ENCODE data around the gene MSRB3. TPM values are rescaled to one million over a fixed set of nuclear protein-coding genes. Genes with fewer than 3 reads are reported as not detected.

Gene MSRB3
- total RNA-seq, 1 experiment from 2014 or later, result 1.1 TPM

DNA sequence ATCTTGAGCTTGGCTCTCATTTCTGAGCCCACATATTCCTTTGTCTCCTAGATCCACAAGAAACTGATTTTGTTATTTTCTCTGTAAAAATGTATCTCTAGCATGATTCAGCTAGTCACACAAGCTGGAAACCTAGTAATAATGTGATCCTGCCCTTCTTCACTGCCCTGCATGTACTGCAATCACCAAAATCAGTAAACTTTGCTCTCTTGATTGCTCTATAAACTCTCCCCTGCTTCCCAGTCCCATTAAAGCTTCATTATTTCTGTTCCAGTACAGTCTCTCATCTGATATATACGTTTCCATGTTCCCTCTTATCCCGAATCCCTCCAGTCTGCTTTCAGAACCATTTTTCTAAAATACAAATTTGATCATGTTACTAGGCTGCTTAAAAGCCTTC lies 166.5 kb downstream of the MSRB3 start:
- H2AK5ac ChIP-seq (ENCODE audit: insufficient read length, low read length), result no peak overlapping the region
- no CpG with 5 or more reads among the region's 2 CpGs for WGBS (ENCODE audit: extremely low coverage, insufficient read length, low lambda C conversion rate)
- TF ChIP-seq, protein P1, sequence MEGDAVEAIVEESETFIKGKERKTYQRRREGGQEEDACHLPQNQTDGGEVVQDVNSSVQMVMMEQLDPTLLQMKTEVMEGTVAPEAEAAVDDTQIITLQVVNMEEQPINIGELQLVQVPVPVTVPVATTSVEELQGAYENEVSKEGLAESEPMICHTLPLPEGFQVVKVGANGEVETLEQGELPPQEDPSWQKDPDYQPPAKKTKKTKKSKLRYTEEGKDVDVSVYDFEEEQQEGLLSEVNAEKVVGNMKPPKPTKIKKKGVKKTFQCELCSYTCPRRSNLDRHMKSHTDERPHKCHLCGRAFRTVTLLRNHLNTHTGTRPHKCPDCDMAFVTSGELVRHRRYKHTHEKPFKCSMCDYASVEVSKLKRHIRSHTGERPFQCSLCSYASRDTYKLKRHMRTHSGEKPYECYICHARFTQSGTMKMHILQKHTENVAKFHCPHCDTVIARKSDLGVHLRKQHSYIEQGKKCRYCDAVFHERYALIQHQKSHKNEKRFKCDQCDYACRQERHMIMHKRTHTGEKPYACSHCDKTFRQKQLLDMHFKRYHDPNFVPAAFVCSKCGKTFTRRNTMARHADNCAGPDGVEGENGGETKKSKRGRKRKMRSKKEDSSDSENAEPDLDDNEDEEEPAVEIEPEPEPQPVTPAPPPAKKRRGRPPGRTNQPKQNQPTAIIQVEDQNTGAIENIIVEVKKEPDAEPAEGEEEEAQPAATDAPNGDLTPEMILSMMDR (conservative IDR thresholded peaks at IDR 0.05), result no peak

More for the DNA sequence above, 166.5 kb downstream of the MSRB3 start:
- Histone ChIP-seq H4K5ac (ENCODE audit: insufficient read length, low read depth, low read length) (no peak overlapping the region), H3K56ac (ENCODE audit: insufficient read length, low read depth, low read length) (no peak overlapping the region), H3K4me2 (ENCODE audit: insufficient read depth, insufficient read length, low read length) (no peak overlapping the region), H2AFZ (ENCODE audit: low read length) (no peak overlapping the region), H2BK15ac (ENCODE audit: low read depth, low read length) (no peak overlapping the region), H3K79me1 (ENCODE audit: insufficient read depth, low read depth, low read length, poor library complexity, severe bottlenecking) (no peaks in the 10 kb centered on the region), H3K27me3 (ENCODE audit: insufficient read depth, low read length) (no peaks in the 10 kb centered on the region), H4K20me1 (ENCODE audit: control insufficient read depth, insufficient read depth, insufficient read length) (no peaks in the 10 kb centered on the region), H3K4ac (ENCODE audit: low read depth, low read length) (no peak overlapping the region), H3K27ac (ENCODE audit: insufficient read length, low read depth, low read length) (no peak overlapping the region), H3K14ac (ENCODE audit: insufficient read depth, low read length) (no peak overlapping the region), H2BK12ac (ENCODE audit: insufficient read length, low read depth, low read length) (no peak overlapping the region), H3K9ac (ENCODE audit: extremely low read depth, insufficient read length, low read length) (no peak overlapping the region), H3K18ac (ENCODE audit: insufficient read length, low read depth, low read length) (no peak overlapping the region), H3T11ph (ENCODE audit: low read length) (no peak overlapping the region), H3K9me3 (ENCODE audit: control insufficient read depth, low read depth, low read length) (no peaks in the 10 kb centered on the region), H3K23ac (ENCODE audit: insufficient read length, low read depth, low read length) (no peak overlapping the region), H2BK5ac (ENCODE audit: insufficient read length, low read length) (no peak overlapping the region), H3K23me2 (ENCODE audit: insufficient read length, low read depth, low read length, poor library complexity, severe bottlenecking) (no peaks in the 10 kb centered on the region), H3K79me2 (ENCODE audit: insufficient read depth, low read length) (no peaks in the 10 kb centered on the region), H4K8ac (replicated peaks; ENCODE audit: insufficient read length, low read depth, low read length) (no peak overlapping the region), H4K91ac (ENCODE audit: insufficient read length, low read depth, low read length) (no peak overlapping the region), H3K4me1 (ENCODE audit: insufficient read depth, low read length) (no peaks in the 10 kb centered on the region), H2BK20ac (ENCODE audit: low read depth, low read length, poor library complexity, severe bottlenecking) (no peak overlapping the region), H2BK120ac (ENCODE audit: low read depth, low read length, poor library complexity, severe bottlenecking) (no peak overlapping the region)
- Mint-ChIP-seq H3K36me3 (ENCODE audit: insufficient read depth in 1 of 3, low read depth in 3 of 3) (no peaks in the 10 kb centered on the region), H3K27ac (no peak overlapping the region), H3K4me3 (no peak overlapping the region), H3K27me3 (ENCODE audit: low read depth) (no peaks in the 10 kb centered on the region), H3K4me1 (no peaks in the 10 kb centered on the region), H3K9me3 (no peaks in the 10 kb centered on the region; a peak in 1 of 5 replicates)
- no peak for DNase-seq
